C4-2B (cell line): ENCODE data around the gene SMIM1.

Experiments
- ZFX ChIP-seq: fragments of 450-650 bp; IDR thresholded peaks from 2 replicates; pipeline ENCODE4 v1.6.1; 2017
- TF ChIP-seq, protein P1 (sequence below): fragments of 450-650 bp; conservative IDR thresholded peaks from 2 replicates; pipeline ENCODE4 v1.5.1; 2017; ENCODE audit warnings: mild to moderate bottlenecking

DNA sequence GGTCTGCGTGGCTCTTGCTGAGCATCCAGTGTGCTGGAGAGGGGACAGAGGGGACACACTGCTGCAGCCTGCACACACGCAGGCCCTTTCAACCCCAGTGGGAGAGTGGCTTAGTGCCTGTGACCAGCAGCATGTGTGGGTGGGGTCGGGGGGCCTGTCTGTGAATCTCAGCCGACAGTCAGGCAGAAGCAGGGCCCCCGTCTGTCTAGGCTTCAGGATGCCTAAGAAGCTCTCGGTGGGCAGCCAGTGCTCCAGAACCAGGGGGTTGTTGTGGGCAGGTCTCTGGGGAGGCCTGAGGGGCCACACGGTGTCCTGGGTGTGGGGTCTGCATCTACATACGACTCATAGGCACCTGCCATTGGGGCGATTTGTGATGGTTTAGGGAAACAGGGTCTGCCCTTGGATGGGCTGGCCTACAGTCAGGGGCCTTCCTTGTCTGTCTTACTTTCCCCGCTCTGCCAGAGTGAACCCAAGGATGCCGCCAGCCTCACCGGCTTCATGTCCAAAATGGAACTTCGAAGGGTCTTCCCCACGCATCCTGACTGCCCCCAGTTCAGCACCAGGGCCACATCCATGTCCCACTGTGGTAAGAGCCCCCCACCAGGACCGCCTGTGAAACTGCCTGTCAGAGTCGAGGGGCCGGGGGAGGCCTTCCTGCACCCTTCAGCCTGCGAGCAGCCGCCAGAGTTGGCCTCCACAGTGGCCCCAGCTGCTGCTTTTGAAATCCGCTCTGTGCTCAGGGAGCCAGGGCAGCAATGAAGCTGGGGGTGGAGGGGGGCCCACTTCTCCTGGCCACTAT lies 18.7 kb upstream of the SMIM1 start:
- TF ChIP-seq, protein P1, sequence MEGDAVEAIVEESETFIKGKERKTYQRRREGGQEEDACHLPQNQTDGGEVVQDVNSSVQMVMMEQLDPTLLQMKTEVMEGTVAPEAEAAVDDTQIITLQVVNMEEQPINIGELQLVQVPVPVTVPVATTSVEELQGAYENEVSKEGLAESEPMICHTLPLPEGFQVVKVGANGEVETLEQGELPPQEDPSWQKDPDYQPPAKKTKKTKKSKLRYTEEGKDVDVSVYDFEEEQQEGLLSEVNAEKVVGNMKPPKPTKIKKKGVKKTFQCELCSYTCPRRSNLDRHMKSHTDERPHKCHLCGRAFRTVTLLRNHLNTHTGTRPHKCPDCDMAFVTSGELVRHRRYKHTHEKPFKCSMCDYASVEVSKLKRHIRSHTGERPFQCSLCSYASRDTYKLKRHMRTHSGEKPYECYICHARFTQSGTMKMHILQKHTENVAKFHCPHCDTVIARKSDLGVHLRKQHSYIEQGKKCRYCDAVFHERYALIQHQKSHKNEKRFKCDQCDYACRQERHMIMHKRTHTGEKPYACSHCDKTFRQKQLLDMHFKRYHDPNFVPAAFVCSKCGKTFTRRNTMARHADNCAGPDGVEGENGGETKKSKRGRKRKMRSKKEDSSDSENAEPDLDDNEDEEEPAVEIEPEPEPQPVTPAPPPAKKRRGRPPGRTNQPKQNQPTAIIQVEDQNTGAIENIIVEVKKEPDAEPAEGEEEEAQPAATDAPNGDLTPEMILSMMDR, result no peak
- no peak for TF ChIP-seq ZFX
